Thyroid gland (tissue), 4 donors: ENCODE results near the gene ATXN1. TPM values are rescaled to one million over a fixed set of nuclear protein-coding genes. Genes with fewer than 3 reads are reported as not detected.

Source experiments
- DNase-seq, 2 donors: peaks; one replicate each; pipeline ENCODE4 v3.0.0-alpha.2; 2019
- H3K27ac ChIP-seq, 3 donors: fragments of 200-600 bp; sonication (generic); 1 replicate in 2 of 3; 2 replicates in 1 of 3; pipeline ENCODE4 v1.5.1; 2016 to 2019; ENCODE audit warnings: mild to moderate bottlenecking in 1 of 3, moderate library complexity in 1 of 3
- H3K27me3 ChIP-seq: fragments of 200-600 bp; sonication (generic); one replicate; pipeline ENCODE4 v1.5.1; 2019
- H3K36me3 ChIP-seq, 2 donors: fragments of 200-600 bp; sonication (generic); one replicate each; pipeline ENCODE4 v1.5.1; 2016 to 2019
- H3K4me1 ChIP-seq, 2 donors: fragments of 200-600 bp; sonication (generic); one replicate each; pipeline ENCODE4 v1.5.1; 2017 to 2019
- H3K4me3 ChIP-seq, 3 donors: fragments of 200-600 bp; sonication (generic); replicated peaks in 1 of 3; 1 replicate in 2 of 3; 2 replicates in 1 of 3; pipeline ENCODE4 v1.5.1; 2016; ENCODE audit warnings: mild to moderate bottlenecking in 1 of 3
- H3K9me3 ChIP-seq: fragments of 200-600 bp; sonication (generic); one replicate; pipeline ENCODE4 v1.5.1; 2017
- POLR2A ChIP-seq, 2 donors: fragments of 450-650 bp; IDR thresholded peaks; one replicate each; pipeline ENCODE4 v1.6.1; 2017; ENCODE audit warnings: antibody characterized with exemption in 2 of 2, mild to moderate bottlenecking in 2 of 2, moderate library complexity in 1 of 2
- WGBS, 2 donors: methylation state at CpG; one replicate each; pipeline ENCODE4 v1.1.5; 2017; 5-methylcytosine and 5-hydroxymethylcytosine counted together
- intact Hi-C: fragments of 100-400 bp; cut with DNase I; formaldehyde crosslinking; loops from one replicate; pipeline ENCODE4 v1.15.1; 2023
- total RNA-seq, 4 donors: library from RNA; depleted of rRNA; stranded (reverse); fragments of >200 nt; gene quantifications; one replicate each; pipeline ENCODE4 v1.2.3, GENCODE V29; 2016
- TF ChIP-seq, protein P1 (sequence below), 6 experiments: fragments of 200-600 bp in 3 of 6; fragments of 450-650 bp in 3 of 6; sonication (generic) in 3 of 6; IDR thresholded peaks; one replicate each; pipeline ENCODE4 v1.5.1; 2016 to 2019; ENCODE audit warnings: antibody characterized with exemption in 6 of 6, mild to moderate bottlenecking in 2 of 6, inconsistent platforms in 1 of 6, moderate library complexity in 1 of 6

The ATXN1 gene
- 10 to 100 TPM; 62.1 to 88.1 (median 83.0) TPM for total RNA-seq

DNA sequence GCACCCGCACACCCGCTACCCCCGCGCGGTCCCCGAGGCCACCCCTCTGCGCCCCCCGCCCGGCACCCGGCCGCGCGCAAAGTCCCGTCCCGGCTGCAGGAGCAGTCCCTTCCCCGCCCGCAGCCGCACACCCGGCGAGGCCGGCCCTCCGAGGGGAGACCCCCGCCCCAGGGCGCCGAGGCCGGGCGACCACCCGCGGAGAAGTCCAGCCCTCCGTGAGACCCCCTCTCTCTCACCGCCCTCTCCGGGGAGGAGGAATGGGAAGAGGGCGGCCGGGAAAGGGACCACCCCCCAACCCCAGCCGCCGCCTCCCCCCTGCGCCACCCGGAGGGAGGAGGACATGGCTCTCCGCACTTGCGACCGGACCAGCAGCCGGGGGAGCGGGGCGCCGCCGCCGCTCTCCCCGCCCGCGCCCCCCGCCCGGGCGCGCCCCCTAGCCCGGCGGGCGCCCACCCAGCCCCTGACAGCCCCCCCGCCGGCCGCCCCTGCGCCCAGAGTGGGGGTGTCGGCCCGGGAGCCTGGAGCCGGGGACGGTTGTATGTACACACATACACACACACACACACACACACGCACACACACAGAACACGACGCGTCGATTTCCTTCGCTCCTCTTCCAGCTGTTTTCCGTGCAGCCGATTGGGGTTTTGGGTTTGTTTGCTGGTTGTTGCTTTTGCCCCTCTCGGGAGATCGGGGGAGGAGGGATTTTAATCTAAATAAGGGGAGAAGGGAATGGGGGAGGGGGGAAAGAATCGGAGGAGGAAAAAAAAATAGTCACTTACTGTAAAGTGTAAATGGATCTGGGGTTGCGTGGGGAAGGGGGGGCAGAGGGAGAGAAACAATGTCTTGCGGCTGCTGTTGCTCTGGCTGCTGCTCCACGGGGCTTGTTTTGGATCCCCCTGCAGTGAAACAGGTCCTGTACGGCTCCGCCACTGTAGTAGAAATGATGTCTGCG, at the start of gene ATXN1:
Gene ATXN1 (minus strand): TSS at position 945 of the 955 bp plus-strand sequence.
- no peaks in the 10 kb centered on the region for H3K9me3 ChIP-seq
- intact Hi-C loops, result loop anchor here (5.0 to 10.0 kb wide), 2 partner anchors 86 to 428 kb away; no protein-coding TSS in a partner anchor
- peak within 1 kb of the TSS; percentile 89 to 95 (median 90) for H3K4me3 ChIP-seq
- H3K4me1 ChIP-seq, result peaks cover 26 to 37% of the 10 kb centered on the region in 2 donors
- WGBS, 2 donors, result 1 to 3% methylated on average over 17 to 35 of the region's 82 CpGs
- H3K27ac ChIP-seq, result peak within 1 kb of the TSS; percentile 93 to 99 (median 98)
- DNase-seq, result peak; percentile 63 to 66
- H3K27me3 ChIP-seq, result no peaks in the 10 kb centered on the region
- TF ChIP-seq, protein P1, sequence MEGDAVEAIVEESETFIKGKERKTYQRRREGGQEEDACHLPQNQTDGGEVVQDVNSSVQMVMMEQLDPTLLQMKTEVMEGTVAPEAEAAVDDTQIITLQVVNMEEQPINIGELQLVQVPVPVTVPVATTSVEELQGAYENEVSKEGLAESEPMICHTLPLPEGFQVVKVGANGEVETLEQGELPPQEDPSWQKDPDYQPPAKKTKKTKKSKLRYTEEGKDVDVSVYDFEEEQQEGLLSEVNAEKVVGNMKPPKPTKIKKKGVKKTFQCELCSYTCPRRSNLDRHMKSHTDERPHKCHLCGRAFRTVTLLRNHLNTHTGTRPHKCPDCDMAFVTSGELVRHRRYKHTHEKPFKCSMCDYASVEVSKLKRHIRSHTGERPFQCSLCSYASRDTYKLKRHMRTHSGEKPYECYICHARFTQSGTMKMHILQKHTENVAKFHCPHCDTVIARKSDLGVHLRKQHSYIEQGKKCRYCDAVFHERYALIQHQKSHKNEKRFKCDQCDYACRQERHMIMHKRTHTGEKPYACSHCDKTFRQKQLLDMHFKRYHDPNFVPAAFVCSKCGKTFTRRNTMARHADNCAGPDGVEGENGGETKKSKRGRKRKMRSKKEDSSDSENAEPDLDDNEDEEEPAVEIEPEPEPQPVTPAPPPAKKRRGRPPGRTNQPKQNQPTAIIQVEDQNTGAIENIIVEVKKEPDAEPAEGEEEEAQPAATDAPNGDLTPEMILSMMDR (IDR thresholded peaks at IDR 0.05), result no peak
- peak in 1 of 2 donors; percentile 50 for TF ChIP-seq POLR2A (IDR thresholded peaks at IDR 0.05)
- no peaks in the 10 kb centered on the region for H3K36me3 ChIP-seq

DNA sequence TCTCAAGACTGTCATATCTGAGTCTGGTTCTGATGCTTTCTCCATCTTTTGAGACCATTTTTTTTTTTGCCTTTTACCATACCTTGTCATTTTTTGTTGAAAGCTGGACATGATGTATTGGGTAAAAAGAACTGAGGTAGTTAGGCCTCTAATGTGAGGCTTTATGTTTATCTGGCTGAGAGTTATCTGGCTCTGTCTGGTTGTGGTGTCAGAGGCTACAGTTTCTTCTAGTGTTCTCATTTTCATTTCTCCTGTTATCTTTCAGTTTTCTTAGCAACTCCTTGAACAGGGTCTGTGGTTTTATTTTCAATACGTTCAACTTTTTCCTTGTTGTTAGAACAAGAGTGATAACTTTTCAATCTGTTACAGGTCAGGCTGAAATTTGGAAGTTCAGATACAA, 49.2 kb upstream of the ATXN1 start:
- Histone ChIP-seq H3K4me1 (peaks cover 0 to under 1% of the 10 kb centered on the region in 2 donors), H3K9me3 (no peaks in the 10 kb centered on the region), H3K4me3 (no peak overlapping the region), H3K36me3 (no peaks in the 10 kb centered on the region), H3K27me3 (no peaks in the 10 kb centered on the region), H3K27ac (no peak overlapping the region)
- DNase-seq, result no peak
- intact Hi-C loops, result no loop called here
- TF ChIP-seq POLR2A (IDR thresholded peaks at IDR 0.05), result no peak
- TF ChIP-seq, protein P1 (IDR thresholded peaks at IDR 0.05), result no peak
- WGBS, 2 donors, result 67% methylated on average over 1 of the region's 1 CpG

DNA sequence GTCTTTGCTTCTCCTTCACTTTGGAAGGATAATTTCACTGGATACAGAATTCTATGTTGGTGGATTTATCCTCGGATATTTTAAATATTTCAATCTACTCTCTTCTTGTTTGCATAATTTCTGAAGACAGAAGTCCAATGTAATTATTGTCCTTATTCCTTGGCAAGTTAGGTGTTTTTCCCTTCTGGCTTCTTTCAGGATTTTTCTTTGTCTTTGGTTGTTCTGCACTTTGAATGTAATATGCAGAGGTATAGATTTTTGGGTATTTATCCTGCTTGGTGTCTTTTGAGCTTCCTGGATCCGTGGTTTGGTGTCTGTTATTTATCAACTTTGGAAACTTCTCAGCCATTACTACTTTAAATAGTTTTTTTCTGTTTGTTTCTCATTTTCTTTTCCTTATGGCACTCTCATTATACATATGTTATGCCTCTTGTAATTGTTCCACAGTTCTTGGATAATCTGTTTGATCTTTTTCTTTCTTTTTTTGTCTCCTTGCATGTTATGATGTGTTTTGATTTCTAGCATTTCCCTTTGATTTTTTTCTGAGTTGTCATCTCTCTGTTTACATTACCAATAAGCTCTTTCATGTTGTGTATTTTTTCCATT, 48.6 kb upstream of the ATXN1 start:
- H3K27ac ChIP-seq, result no peak overlapping the region
- WGBS, 2 donors, result 79 to 89% methylated on average over 2 of the region's 2 CpGs
- no peaks in the 10 kb centered on the region for H3K9me3 ChIP-seq
- DNase-seq, result no peak
- H3K27me3 ChIP-seq, result no peaks in the 10 kb centered on the region
- TF ChIP-seq, protein P1 (IDR thresholded peaks at IDR 0.05), result no peak
- no peak for TF ChIP-seq POLR2A (IDR thresholded peaks at IDR 0.05)
- no peak overlapping the region for H3K4me3 ChIP-seq
- intact Hi-C loops, result no loop called here
- H3K36me3 ChIP-seq, result no peaks in the 10 kb centered on the region
- peaks cover 0 to 6% of the 10 kb centered on the region in 2 donors for H3K4me1 ChIP-seq

DNA sequence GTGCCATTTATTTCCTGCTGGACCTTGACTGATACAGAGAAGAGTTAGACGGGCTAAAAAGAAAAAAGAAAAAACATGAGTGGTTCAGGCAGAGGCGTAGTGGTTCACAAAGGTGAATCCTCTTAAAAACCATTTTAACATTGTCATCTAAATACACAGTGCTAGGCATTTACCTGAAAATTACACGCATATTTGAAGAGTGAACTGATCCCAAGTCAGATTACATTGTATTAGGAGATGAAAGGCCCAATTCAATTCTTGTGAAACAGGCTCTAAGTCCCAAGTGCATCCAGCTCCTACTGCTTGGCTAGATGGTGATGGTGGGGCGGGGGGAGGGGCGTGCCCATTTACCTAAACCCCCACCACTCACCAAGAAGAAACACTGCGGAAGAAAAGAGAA, 46.7 kb upstream of the ATXN1 start:
- WGBS, 2 donors, result 91 to 92% methylated on average over 6 of the region's 6 CpGs
- no peaks in the 10 kb centered on the region for H3K36me3 ChIP-seq
- H3K27me3 ChIP-seq, result no peaks in the 10 kb centered on the region
- no peak overlapping the region for H3K27ac ChIP-seq
- H3K9me3 ChIP-seq, result no peaks in the 10 kb centered on the region
- no peak overlapping the region for H3K4me3 ChIP-seq
- DNase-seq, result no peak
- intact Hi-C loops, result no loop called here
- H3K4me1 ChIP-seq, result peaks cover 0 to 7% of the 10 kb centered on the region in 2 donors
- TF ChIP-seq POLR2A (IDR thresholded peaks at IDR 0.05), result no peak
- TF ChIP-seq, protein P1 (IDR thresholded peaks at IDR 0.05), result no peak
